Lung (tissue), 12 donors: ENCODE data around the gene FYCO1. TPM values are rescaled to one million over a fixed set of nuclear protein-coding genes. Genes with fewer than 3 reads are reported as not detected.
A peak's percentile ranks its signal among the peaks of the same experiment; 100 is the strongest.
"Not testable (repeated sequence)": the region's sequence is repeated elsewhere in the genome, so short reads cannot be mapped to it uniquely, and the experiment has no call there.

Experiments
- ATAC-seq: fragments of 200-7000 bp; cut with Tn5 transposase; one replicate; pipeline ENCODE4 v1.9.1; 2020; ENCODE audit warnings: moderate number of reproducible peaks; ENCODE audit not compliant: insufficient read depth, low FRiP score
- DNase-seq, 3 donors: peaks; one replicate each; pipeline ENCODE4 v3.0.0-alpha.2; 2013 to 2017
- H3K27ac ChIP-seq, 2 donors: one replicate each; pipeline ENCODE4 v1.5.1; 2013; ENCODE audit warnings: mild to moderate bottlenecking in 2 of 2, moderate library complexity in 2 of 2, control low read depth in 1 of 2, inconsistent platforms in 1 of 2, low read depth in 1 of 2, low read length in 1 of 2
- H3K27me3 ChIP-seq, 3 donors: one replicate each; pipeline ENCODE4 v1.5.1; 2013; ENCODE audit warnings: low read length in 2 of 3; ENCODE audit not compliant: control insufficient read depth in 3 of 3, insufficient read depth in 3 of 3
- H3K36me3 ChIP-seq, 4 donors: one replicate each; pipeline ENCODE4 v1.5.1; 2013; ENCODE audit warnings: low read length in 4 of 4, mild to moderate bottlenecking in 1 of 4, moderate library complexity in 1 of 4; ENCODE audit not compliant: control insufficient read depth in 4 of 4, insufficient read depth in 4 of 4
- H3K4me1 ChIP-seq, 5 donors: one replicate each; pipeline ENCODE4 v1.5.1; 2013; ENCODE audit warnings: low read length in 5 of 5, mild to moderate bottlenecking in 2 of 5, moderate library complexity in 1 of 5; ENCODE audit not compliant: control insufficient read depth in 5 of 5, insufficient read depth in 5 of 5
- H3K4me3 ChIP-seq: one replicate; pipeline ENCODE4 v1.5.1; 2013; ENCODE audit warnings: mild to moderate bottlenecking, control low read depth, moderate library complexity
- H3K9ac ChIP-seq, 2 donors: one replicate each; pipeline ENCODE4 v1.5.1; 2013; ENCODE audit warnings: low read length in 2 of 2, control low read depth in 1 of 2; ENCODE audit not compliant: insufficient read depth in 1 of 2
- H3K9me3 ChIP-seq, 4 donors: one replicate each; pipeline ENCODE4 v1.5.1; 2013; ENCODE audit warnings: low read length in 3 of 4, mild to moderate bottlenecking in 1 of 4, moderate library complexity in 1 of 4; ENCODE audit not compliant: control insufficient read depth in 4 of 4, insufficient read depth in 3 of 4
- CTCF ChIP-seq: IDR thresholded peaks from 2 replicates; pipeline ENCODE4 v1.5.1; 2012; ENCODE audit warnings: mild to moderate bottlenecking; ENCODE audit errors: control extremely low read depth, extremely low read depth
- WGBS, 2 donors: extraction: QIAGEN DNeasy Blood & Tissue Kit; methylation state at CpG; one replicate each; pipeline ENCODE4 v1.1.7; 2013; 5-methylcytosine and 5-hydroxymethylcytosine counted together
- polyA plus RNA-seq, 2 donors: library from polyadenylated mRNA; stranded (reverse); fragments of 200-250 nt; gene quantifications; one replicate each; pipeline ENCODE4 v1.2.1, GENCODE V29; 2013
- total RNA-seq, 2 donors: library from RNA; depleted of rRNA in 1 of 2; stranded (reverse); fragments of >200 nt in 1 of 2; gene quantifications; one replicate each; pipeline ENCODE4 v1.2.1, GENCODE V29; 2014 to 2021
- donor health status: control.
- donor health status: control.
- donor health status: Bipolar disorder and iron deficiency.
- donor health status: healthy.
- donor health status: DM: yes; HTN: yes; CAD: no.

FYCO1 gene
- total and polyA plus RNA-seq, 4 donors: 11.3 to 38.7 (median 23.2) TPM

- H3K27ac ChIP-seq: no peak overlapping the region
These were observed 5.6 kb upstream of the FYCO1 start for GRCh38 chr3:46001178-46001577.

GRCh38 chr3:45997942-45998341 is 2.3 kb upstream of the FYCO1 start:
- WGBS, 2 donors: 84 to 90% methylated on average over 2 of the region's 2 CpGs
- peaks cover 0 to 2% (median 0%) of the 10 kb centered on the region in 4 donors for H3K36me3 ChIP-seq
- no peaks in the 10 kb centered on the region for H3K27me3 ChIP-seq
- DNase-seq (no peak), ATAC-seq (no peak)
- H3K27ac ChIP-seq: no peak overlapping the region
- no peak overlapping the region for H3K9ac ChIP-seq
- H3K4me3 ChIP-seq: no peak overlapping the region
- H3K4me1 ChIP-seq: peaks cover 0 to 12% (median 2%) of the 10 kb centered on the region in 5 donors
- H3K9me3 ChIP-seq: no peaks in the 10 kb centered on the region
- TF ChIP-seq CTCF: no peak

More at GRCh38 chr3:46001178-46001577, 5.6 kb upstream of the FYCO1 start:
- Histone ChIP-seq H3K4me1 (peaks cover 1 to 6% (median 4%) of the 10 kb centered on the region in 5 donors), H3K36me3 (no peaks in the 10 kb centered on the region), H3K9me3 (no peaks in the 10 kb centered on the region), H3K9ac (no peak overlapping the region), H3K27me3 (no peaks in the 10 kb centered on the region), H3K4me3 (no peak overlapping the region)
- TF ChIP-seq CTCF: no peak
- WGBS, 2 donors: 97 to 98% methylated on average over 2 of the region's 2 CpGs
- DNase-seq (no peak), ATAC-seq (no peak)

GRCh38 chr3:45997499-45997898 is 1.9 kb upstream of the FYCO1 start:
- H3K9me3 ChIP-seq, H3K4me3 ChIP-seq, DNase-seq, H3K9ac ChIP-seq, H3K36me3 ChIP-seq, H3K27me3 ChIP-seq, ATAC-seq, H3K27ac ChIP-seq: not testable (repeated sequence)
- H3K4me1 ChIP-seq: peaks cover 0 to 15% (median 2%) of the 10 kb centered on the region in 5 donors
- 96 to 98% methylated on average over 18 to 19 of the region's 19 CpGs for WGBS, 2 donors

- Histone ChIP-seq H3K4me1 (peaks cover 0 to 19% (median 8%) of the 10 kb centered on the region in 5 donors), H3K36me3 (peaks cover 0 to 2% (median 0%) of the 10 kb centered on the region in 4 donors), H3K9ac (peak overlapping the region in 1 of 2 donors; percentile 67), H3K9me3 (no peaks in the 10 kb centered on the region), H3K27me3 (no peaks in the 10 kb centered on the region), H3K4me3 (peak overlapping the region; percentile 89), H3K27ac (peak overlapping the region; percentile 95 to 97)
- DNase-seq (peak in 2 of 3 donors; percentile 9 to 15), ATAC-seq (peak; percentile 5)
- no peak for TF ChIP-seq CTCF
- WGBS, 2 donors: 8 to 10% methylated on average over 16 of the region's 16 CpGs
These were observed 997 bp downstream of the FYCO1 start for GRCh38 chr3:45994419-45995235.
